Liver (tissue), 9 donors: Measurements from ENCODE around the gene SLC9A1. TPM values are rescaled to one million over a fixed set of nuclear protein-coding genes. Genes with fewer than 3 reads are reported as not detected.

Experiments
- DNase-seq: peaks from one replicate; pipeline ENCODE4 v3.0.0-alpha.2; 2017; ENCODE audit warnings: low spot score
- H3K27ac ChIP-seq, 2 donors: one replicate each; pipeline ENCODE4 v1.7.0; 2013; ENCODE audit warnings: inconsistent platforms in 2 of 2, low read length in 2 of 2, control low read depth in 1 of 2, low read depth in 1 of 2, mild to moderate bottlenecking in 1 of 2
- H3K27me3 ChIP-seq, 4 donors: one replicate each; pipeline versions ENCODE4 v1.6.1 to v1.7.0; 2013; ENCODE audit warnings: low read length in 3 of 4, inconsistent platforms in 1 of 4, mild to moderate bottlenecking in 1 of 4, moderate library complexity in 1 of 4; ENCODE audit not compliant: control insufficient read depth in 4 of 4, insufficient read depth in 4 of 4
- H3K36me3 ChIP-seq, 4 donors: one replicate each; pipeline versions ENCODE4 v1.6.1 to v1.7.0; 2013; ENCODE audit warnings: low read length in 3 of 4, mild to moderate bottlenecking in 3 of 4, low read depth in 1 of 4, moderate library complexity in 1 of 4; ENCODE audit not compliant: control insufficient read depth in 4 of 4, insufficient read depth in 3 of 4
- H3K4me1 ChIP-seq, 4 donors: one replicate each; pipeline versions ENCODE4 v1.6.1 to v1.7.0; 2013; ENCODE audit warnings: low read length in 3 of 4, mild to moderate bottlenecking in 3 of 4, moderate library complexity in 1 of 4; ENCODE audit not compliant: control insufficient read depth in 4 of 4, insufficient read depth in 4 of 4
- H3K4me3 ChIP-seq, 3 donors: one replicate each; pipeline versions ENCODE4 v1.6.1 to v1.7.0; 2013; ENCODE audit warnings: low read length in 3 of 3, control low read depth in 1 of 3, low read depth in 1 of 3, mild to moderate bottlenecking in 1 of 3
- H3K9ac ChIP-seq, 2 donors: one replicate each; pipeline ENCODE4 v1.7.0; 2013; ENCODE audit warnings: low read length in 2 of 2, mild to moderate bottlenecking in 2 of 2, moderate library complexity in 2 of 2, control low read depth in 1 of 2, low read depth in 1 of 2
- H3K9me3 ChIP-seq, 4 donors: one replicate each; pipeline versions ENCODE4 v1.6.1 to v1.7.0; 2013; ENCODE audit warnings: low read length in 3 of 4; ENCODE audit not compliant: control insufficient read depth in 4 of 4
- ATF3 ChIP-seq: IDR thresholded peaks from 2 replicates; pipeline ENCODE4 v1.6.1; 2016; ENCODE audit warnings: antibody characterized with exemption
- CTCF ChIP-seq: fragments of 150-350 bp; IDR thresholded peaks from 2 replicates; pipeline ENCODE4 v1.5.1; 2017; ENCODE audit warnings: improper control_type of control experiment, low read depth, low read length; ENCODE audit not compliant: missing input control
- EGR1 ChIP-seq, 2 donors: IDR thresholded peaks; 2 replicates each; pipeline ENCODE4 v1.6.1; 2016 to 2018; ENCODE audit warnings: antibody characterized with exemption in 2 of 2, low read depth in 2 of 2
- FOXA1 ChIP-seq: IDR thresholded peaks from 2 replicates; pipeline ENCODE4 v1.6.1; 2016; ENCODE audit warnings: antibody characterized with exemption
- FOXA2 ChIP-seq: IDR thresholded peaks from 2 replicates; pipeline ENCODE4 v1.6.1; 2016; ENCODE audit warnings: antibody characterized with exemption
- GABPA ChIP-seq, 2 donors: IDR thresholded peaks in 1 of 2; conservative IDR thresholded peaks in 1 of 2; 2 replicates each; pipeline ENCODE4 v1.6.1; 2016; ENCODE audit warnings: antibody characterized with exemption in 2 of 2, mild to moderate bottlenecking in 1 of 2, moderate library complexity in 1 of 2
- HNF4A ChIP-seq, 2 donors: conservative IDR thresholded peaks; 2 replicates each; pipeline ENCODE4 v1.6.1; 2016; ENCODE audit warnings: antibody characterized with exemption in 2 of 2, mild to moderate bottlenecking in 2 of 2
- HNF4G ChIP-seq: IDR thresholded peaks from 2 replicates; pipeline ENCODE4 v1.6.1; 2016; ENCODE audit warnings: antibody characterized with exemption
- JUND ChIP-seq, 2 donors: IDR thresholded peaks; 2 replicates each; pipeline ENCODE4 v1.6.1; 2016; ENCODE audit warnings: antibody characterized with exemption in 2 of 2
- MAX ChIP-seq: IDR thresholded peaks from 2 replicates; pipeline ENCODE4 v1.6.1; 2016; ENCODE audit warnings: antibody characterized with exemption
- NR2F2 ChIP-seq: IDR thresholded peaks from 2 replicates; pipeline ENCODE4 v1.6.1; 2016; ENCODE audit warnings: antibody characterized with exemption
- RAD21 ChIP-seq, 2 donors: IDR thresholded peaks; 2 replicates each; pipeline ENCODE4 v1.6.1; 2016; ENCODE audit warnings: antibody characterized with exemption in 2 of 2, mild to moderate bottlenecking in 2 of 2
- RXRA ChIP-seq, 2 donors: IDR thresholded peaks; 2 replicates each; pipeline ENCODE4 v1.6.1; 2017 to 2018; ENCODE audit warnings: antibody characterized with exemption in 2 of 2, mild to moderate bottlenecking in 1 of 2
- SP1 ChIP-seq: IDR thresholded peaks from 2 replicates; pipeline ENCODE4 v1.6.1; 2018; ENCODE audit warnings: antibody characterized with exemption, mild to moderate bottlenecking
- TAF1 ChIP-seq: conservative IDR thresholded peaks from 2 replicates; pipeline ENCODE4 v1.6.1; 2016; ENCODE audit warnings: antibody characterized with exemption, mild to moderate bottlenecking
- YY1 ChIP-seq: IDR thresholded peaks from 2 replicates; pipeline ENCODE4 v1.6.1; 2016; ENCODE audit warnings: antibody characterized with exemption, mild to moderate bottlenecking
- WGBS: extraction: QIAGEN DNeasy Blood & Tissue Kit; methylation state at CpG from one replicate; pipeline ENCODE4 v1.1.7; 2013; 5-methylcytosine and 5-hydroxymethylcytosine counted together
- polyA plus RNA-seq, 2 donors: library from polyadenylated mRNA; stranded (reverse) in 1 of 2; unstranded in 1 of 2; fragments of 200-250 nt in 1 of 2; fragments of >200 nt in 1 of 2; fragmentation: Nextera tagmentation in 1 of 2; extraction: Ambion mirVana in 1 of 2; gene quantifications; one replicate each; pipeline versions ENCODE4 v1.2.1 to v1.2.3, GENCODE V29; 2013 to 2015
- total RNA-seq, 2 donors: library from RNA; depleted of rRNA; stranded (reverse); fragments of >200 nt; gene quantifications; one replicate each; pipeline ENCODE4 v1.2.3, GENCODE V29; 2014
- TF ChIP-seq, protein P1 (sequence below): IDR thresholded peaks from 2 replicates; pipeline ENCODE4 v1.6.1; 2016; ENCODE audit warnings: antibody characterized with exemption, mild to moderate bottlenecking
- TF ChIP-seq, protein P2 (sequence below): IDR thresholded peaks from 2 replicates; pipeline ENCODE4 v1.6.1; 2016; ENCODE audit warnings: antibody characterized with exemption
- donor health status: healthy.
- donor health status: healthy.
- donor health status: healthy.
- donor health status: healthy.
- donor health status: healthy.

Gene SLC9A1
- total and polyA plus RNA-seq, 4 donors = 1.3 to 3.2 (median 1.5) TPM

DNA sequence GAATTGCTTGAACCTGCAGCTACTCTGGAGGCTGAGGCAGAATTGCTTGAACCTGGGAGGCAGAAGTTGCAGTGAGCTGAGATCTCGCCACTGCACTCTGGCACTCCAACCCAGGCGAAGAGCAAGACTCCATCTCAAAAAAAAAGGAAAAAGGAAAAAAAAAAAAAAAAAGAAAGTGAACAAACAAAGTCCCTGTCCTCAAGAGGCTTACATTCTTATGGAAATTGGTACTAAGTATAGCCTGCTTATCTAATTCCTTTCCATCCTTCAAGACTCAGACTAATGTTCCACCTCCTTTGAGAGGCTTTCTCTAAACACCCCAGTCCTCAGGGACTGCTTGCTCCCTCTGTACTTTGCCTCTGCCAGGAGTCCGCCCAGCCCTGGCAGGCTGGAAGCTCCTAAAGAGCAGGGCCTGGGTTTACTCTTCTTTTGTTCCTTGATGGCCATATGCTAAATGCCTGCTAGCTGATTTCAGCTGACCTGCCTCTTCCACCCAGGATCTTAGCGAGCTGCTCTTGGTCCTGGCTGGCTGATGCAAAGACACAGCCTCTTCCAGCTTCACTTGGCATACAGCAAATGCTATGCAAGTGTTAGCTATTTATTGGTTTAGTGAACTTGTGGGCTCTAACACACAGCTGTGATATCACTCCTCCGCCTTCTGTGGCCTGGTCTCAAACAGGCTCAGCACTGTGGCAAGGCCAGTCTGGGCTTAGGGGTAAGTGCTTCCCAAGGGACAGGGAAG is 9.8 kb downstream of the SLC9A1 start:
- Histone ChIP-seq H3K27ac (no peak overlapping the region), H3K9me3 (no peaks in the 10 kb centered on the region), H3K9ac (no peak overlapping the region), H3K36me3 (no peaks in the 10 kb centered on the region), H3K4me1 (no peaks in the 10 kb centered on the region), H3K27me3 (no peaks in the 10 kb centered on the region), H3K4me3 (no peak overlapping the region)
- no peak for TF ChIP-seq RAD21 (IDR thresholded peaks at IDR 0.05)
- TF ChIP-seq JUND (IDR thresholded peaks at IDR 0.05) = no peak
- no peak for TF ChIP-seq FOXA1
- no peak for TF ChIP-seq SP1
- no peak for TF ChIP-seq NR2F2
- no peak for TF ChIP-seq FOXA2
- TF ChIP-seq, protein P1, sequence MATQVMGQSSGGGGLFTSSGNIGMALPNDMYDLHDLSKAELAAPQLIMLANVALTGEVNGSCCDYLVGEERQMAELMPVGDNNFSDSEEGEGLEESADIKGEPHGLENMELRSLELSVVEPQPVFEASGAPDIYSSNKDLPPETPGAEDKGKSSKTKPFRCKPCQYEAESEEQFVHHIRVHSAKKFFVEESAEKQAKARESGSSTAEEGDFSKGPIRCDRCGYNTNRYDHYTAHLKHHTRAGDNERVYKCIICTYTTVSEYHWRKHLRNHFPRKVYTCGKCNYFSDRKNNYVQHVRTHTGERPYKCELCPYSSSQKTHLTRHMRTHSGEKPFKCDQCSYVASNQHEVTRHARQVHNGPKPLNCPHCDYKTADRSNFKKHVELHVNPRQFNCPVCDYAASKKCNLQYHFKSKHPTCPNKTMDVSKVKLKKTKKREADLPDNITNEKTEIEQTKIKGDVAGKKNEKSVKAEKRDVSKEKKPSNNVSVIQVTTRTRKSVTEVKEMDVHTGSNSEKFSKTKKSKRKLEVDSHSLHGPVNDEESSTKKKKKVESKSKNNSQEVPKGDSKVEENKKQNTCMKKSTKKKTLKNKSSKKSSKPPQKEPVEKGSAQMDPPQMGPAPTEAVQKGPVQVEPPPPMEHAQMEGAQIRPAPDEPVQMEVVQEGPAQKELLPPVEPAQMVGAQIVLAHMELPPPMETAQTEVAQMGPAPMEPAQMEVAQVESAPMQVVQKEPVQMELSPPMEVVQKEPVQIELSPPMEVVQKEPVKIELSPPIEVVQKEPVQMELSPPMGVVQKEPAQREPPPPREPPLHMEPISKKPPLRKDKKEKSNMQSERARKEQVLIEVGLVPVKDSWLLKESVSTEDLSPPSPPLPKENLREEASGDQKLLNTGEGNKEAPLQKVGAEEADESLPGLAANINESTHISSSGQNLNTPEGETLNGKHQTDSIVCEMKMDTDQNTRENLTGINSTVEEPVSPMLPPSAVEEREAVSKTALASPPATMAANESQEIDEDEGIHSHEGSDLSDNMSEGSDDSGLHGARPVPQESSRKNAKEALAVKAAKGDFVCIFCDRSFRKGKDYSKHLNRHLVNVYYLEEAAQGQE = no peak
- no peak for TF ChIP-seq YY1
- no peak for TF ChIP-seq HNF4G
- TF ChIP-seq ATF3 = no peak
- TF ChIP-seq CTCF = no peak
- no peak for TF ChIP-seq MAX
- TF ChIP-seq RXRA (IDR thresholded peaks at IDR 0.05) = no peak
- no peak for TF ChIP-seq HNF4A (conservative IDR thresholded peaks at IDR 0.05)
- no peak for TF ChIP-seq EGR1 (IDR thresholded peaks at IDR 0.05; ENCODE audit: low read depth in 2 of 2)
- no peak for TF ChIP-seq TAF1
- TF ChIP-seq GABPA (IDR thresholded peaks at IDR 0.05 in 1 of 2, conservative IDR thresholded peaks at IDR 0.05 in 1 of 2) = no peak
- TF ChIP-seq, protein P2, sequence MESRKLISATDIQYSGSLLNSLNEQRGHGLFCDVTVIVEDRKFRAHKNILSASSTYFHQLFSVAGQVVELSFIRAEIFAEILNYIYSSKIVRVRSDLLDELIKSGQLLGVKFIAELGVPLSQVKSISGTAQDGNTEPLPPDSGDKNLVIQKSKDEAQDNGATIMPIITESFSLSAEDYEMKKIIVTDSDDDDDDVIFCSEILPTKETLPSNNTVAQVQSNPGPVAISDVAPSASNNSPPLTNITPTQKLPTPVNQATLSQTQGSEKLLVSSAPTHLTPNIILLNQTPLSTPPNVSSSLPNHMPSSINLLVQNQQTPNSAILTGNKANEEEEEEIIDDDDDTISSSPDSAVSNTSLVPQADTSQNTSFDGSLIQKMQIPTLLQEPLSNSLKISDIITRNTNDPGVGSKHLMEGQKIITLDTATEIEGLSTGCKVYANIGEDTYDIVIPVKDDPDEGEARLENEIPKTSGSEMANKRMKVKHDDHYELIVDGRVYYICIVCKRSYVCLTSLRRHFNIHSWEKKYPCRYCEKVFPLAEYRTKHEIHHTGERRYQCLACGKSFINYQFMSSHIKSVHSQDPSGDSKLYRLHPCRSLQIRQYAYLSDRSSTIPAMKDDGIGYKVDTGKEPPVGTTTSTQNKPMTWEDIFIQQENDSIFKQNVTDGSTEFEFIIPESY = no peak
- WGBS = 95% methylated on average over 5 of the region's 5 CpGs
- no peak for DNase-seq
